GM18526 (cell line): Measurements from ENCODE around the gene GNPTAB.

Experiments used
- POLR2A ChIP-seq: IDR thresholded peaks from 3 replicates; pipeline ENCODE4 v1.6.1; 2011; ENCODE audit not compliant: insufficient read length; ENCODE audit errors: extremely low read depth

The GNPTAB gene

GRCh38 chr12:101733166-101733565 is 97.6 kb downstream of the GNPTAB start:
- no peak for TF ChIP-seq POLR2A

GRCh38 chr12:101732318-101732717 is 98.4 kb downstream of the GNPTAB start:
- TF ChIP-seq POLR2A = no peak

- TF ChIP-seq POLR2A = no peak
Measured at GRCh38 chr12:101729842-101730241, 100.9 kb downstream of the GNPTAB start.

- TF ChIP-seq POLR2A = no peak
Measured at GRCh38 chr12:101727098-101727497, 103.7 kb downstream of the GNPTAB start.

- no peak for TF ChIP-seq POLR2A
Measured at GRCh38 chr12:101722392-101722791, 108.4 kb downstream of the GNPTAB start.

- TF ChIP-seq POLR2A = no peak
Measured at GRCh38 chr12:101720118-101720517, 110.6 kb downstream of the GNPTAB start.

- TF ChIP-seq POLR2A = no peak
Measured at GRCh38 chr12:101719566-101719965, 111.2 kb downstream of the GNPTAB start.

GRCh38 chr12:101714877-101715444 is 115.8 kb downstream of the GNPTAB start:
- TF ChIP-seq POLR2A = no peak

GRCh38 chr12:101713930-101714329 is 116.8 kb downstream of the GNPTAB start:
- TF ChIP-seq POLR2A = no peak

- TF ChIP-seq POLR2A = no peak
Measured at GRCh38 chr12:101713059-101713682, 117.6 kb downstream of the GNPTAB start.

GRCh38 chr12:101710288-101710687 is 120.5 kb downstream of the GNPTAB start:
- no peak for TF ChIP-seq POLR2A

GRCh38 chr12:101707131-101707782 is 123.5 kb downstream of the GNPTAB start:
- no peak for TF ChIP-seq POLR2A

GRCh38 chr12:101706403-101706802 is 124.4 kb downstream of the GNPTAB start:
- no peak for TF ChIP-seq POLR2A

GRCh38 chr12:101703487-101703886 is 127.3 kb downstream of the GNPTAB start:
- no peak for TF ChIP-seq POLR2A

GRCh38 chr12:101700299-101700820 is 130.4 kb downstream of the GNPTAB start:
- TF ChIP-seq POLR2A = no peak

GRCh38 chr12:101698800-101699347 is 131.9 kb downstream of the GNPTAB start:
- no peak for TF ChIP-seq POLR2A
